K562 (cell line): Measurements from ENCODE around the gene MYO15A. TPM values are rescaled to one million over a fixed set of nuclear protein-coding genes. Genes with fewer than 3 reads are reported as not detected.

ENCODE experiments used
- ATAC-seq: fragments of 200-7000 bp; cut with Tn5 transposase; 3 replicates; pipeline ENCODE4 v1.9.1; 2020; ENCODE audit warnings: moderate library complexity
- BruUV-seq: library from RNA; stranded (reverse); fragments of 400-500 nt; replicated peaks from 2 replicates; lab custom pipeline; 2021; lab: Mats Ljungman, UMichigan
- CTCF ChIA-PET: fragments of 300-600 bp; formaldehyde crosslinking; extraction: SDS; loops from one replicate; lab custom pipeline; 2021; ENCODE audit warnings: low intra/inter-chr PET ratio; lab: Yijun Ruan, JAX
- POLR2A ChIA-PET: fragments of 300-600, 350-650 bp; sonication (Branson Sonifier 250); formaldehyde crosslinking; extraction: SDS; loops from one replicate; lab custom pipeline; 2021; ENCODE audit warnings: antibody characterized with exemption, inconsistent platforms; lab: Yijun Ruan, JAX
- DNase-seq, 4 experiments: peaks; one replicate each; pipeline versions ENCODE4 v3.0.0 to v3.0.0-alpha.2; 2011 to 2018; ENCODE audit warnings: low spot score in 3 of 4, mixed read lengths in 3 of 4; ENCODE audit errors: extremely low read depth in 1 of 4
- FAIRE-seq: peaks from 2 replicates; lab custom pipeline; 2011; peaks lifted over from hg19 to GRCh38; lab: Jason Lieb, UNC
- H2AFZ ChIP-seq: 2 replicates; pipeline ENCODE4 v1.6.0; 2011; ENCODE audit warnings: low read depth, low read length, control low read depth, inconsistent platforms
- H3K27ac ChIP-seq: fragments of 200-600 bp; 3 replicates; pipeline ENCODE4 v1.8.0; 2011; ENCODE audit warnings: low read depth, mild to moderate bottlenecking, control low read depth, inconsistent platforms, low read length, moderate library complexity, mixed read lengths; ENCODE audit errors: extremely low read depth
- H3K27me3 ChIP-seq, 2 experiments: fragments of 300-600 bp in 1 of 2; 2 replicates in 1 of 2; 3 replicates in 1 of 2; pipeline versions ENCODE4 v1.6.0 to v1.8.0; 2011; ENCODE audit warnings: inconsistent platforms in 2 of 2, low read length in 2 of 2, mild to moderate bottlenecking in 1 of 2, mixed read lengths in 1 of 2, moderate library complexity in 1 of 2; ENCODE audit not compliant: control insufficient read depth in 2 of 2, insufficient read depth in 2 of 2
- H3K36me3 ChIP-seq: fragments of 300-600 bp; 3 replicates; pipeline ENCODE4 v1.8.0; 2011; ENCODE audit warnings: mild to moderate bottlenecking, low read length, inconsistent platforms; ENCODE audit not compliant: control insufficient read depth, insufficient read depth
- H3K4me1 ChIP-seq, 2 experiments: fragments of 200-600 bp in 1 of 2; replicated peaks in 1 of 2; 2 replicates in 1 of 2; 3 replicates in 1 of 2; pipeline versions ENCODE4 v1.5.1 to v1.8.0; 2011; ENCODE audit warnings: inconsistent platforms in 2 of 2, low read length in 2 of 2, mild to moderate bottlenecking in 1 of 2, mixed read lengths in 1 of 2, moderate library complexity in 1 of 2; ENCODE audit not compliant: control insufficient read depth in 2 of 2, insufficient read depth in 2 of 2
- H3K4me2 ChIP-seq: 2 replicates; pipeline ENCODE4 v1.6.1; 2011; ENCODE audit warnings: low read length, control low read depth, inconsistent platforms, mixed read lengths; ENCODE audit not compliant: insufficient read depth
- H3K4me3 ChIP-seq: fragments of 200-600 bp; sonication (generic), shearing (Covaris generic); 2 replicates; pipeline ENCODE4 v1.5.1; 2016; ENCODE audit warnings: control low read depth, inconsistent platforms
- H3K79me2 ChIP-seq: fragments of 200-600 bp; 3 replicates; pipeline ENCODE4 v1.8.0; 2011; ENCODE audit warnings: low read length, inconsistent platforms; ENCODE audit not compliant: control insufficient read depth, insufficient read depth
- H3K9ac ChIP-seq, 2 experiments: 2 replicates each; pipeline versions ENCODE4 v1.6.0 to v1.6.1; 2011; ENCODE audit warnings: low read depth in 2 of 2, low read length in 2 of 2, control low read depth in 1 of 2, inconsistent platforms in 1 of 2, mild to moderate bottlenecking in 1 of 2, mixed read lengths in 1 of 2; ENCODE audit not compliant: insufficient read depth in 1 of 2
- H3K9me1 ChIP-seq: one replicate; pipeline ENCODE4 v1.6.0; 2011; ENCODE audit warnings: inconsistent platforms, mild to moderate bottlenecking, low read length, moderate library complexity; ENCODE audit not compliant: control insufficient read depth, insufficient read depth
- H3K9me3 ChIP-seq: replicated peaks from 2 replicates; pipeline ENCODE4 v1.5.1; 2011; ENCODE audit warnings: low read depth, low read length, inconsistent platforms; ENCODE audit not compliant: control insufficient read depth, insufficient read depth
- H4K20me1 ChIP-seq: replicated peaks from 2 replicates; pipeline ENCODE4 v1.6.1; 2011; ENCODE audit warnings: low read length, inconsistent platforms, mixed read lengths; ENCODE audit not compliant: control insufficient read depth, insufficient read depth
- ADNP ChIP-seq: fragments of 200-800 bp; sonication (Bioruptor generic); IDR thresholded peaks from 2 replicates; pipeline ENCODE4 v1.6.1; 2016; ENCODE audit warnings: missing genetic modification characterization, missing compliant biosample characterization
- BRCA1 ChIP-seq, 2 experiments: fragments of 450-650 bp in 1 of 2; sonication (generic) in 1 of 2; formaldehyde crosslinking in 1 of 2; IDR thresholded peaks; 2 replicates each; pipeline versions ENCODE4 v1.5.0 to v1.6.1; 2017 to 2020; ENCODE audit warnings: mild to moderate bottlenecking in 1 of 2, missing genetic modification reagents in 1 of 2
- CBFB ChIP-seq: sonication (generic); formaldehyde crosslinking; IDR thresholded peaks from 2 replicates; pipeline ENCODE4 v1.4.0; 2020; ENCODE audit warnings: mild to moderate bottlenecking, missing genetic modification reagents
- ILF3 ChIP-seq: fragments of 450-650 bp; IDR thresholded peaks from 2 replicates; pipeline ENCODE4 v1.6.1; 2018; ENCODE audit warnings: antibody characterized with exemption, mild to moderate bottlenecking, moderate library complexity, borderline replicate concordance
- NFIX ChIP-seq: fragments of 250-450 bp; sonication (Bioruptor Pico); IDR thresholded peaks from 2 replicates; pipeline ENCODE4 v1.4.0; 2020; ENCODE audit warnings: low read depth, mild to moderate bottlenecking, moderate library complexity
- PHTF2 ChIP-seq: fragments of 250-450 bp; sonication (Bioruptor Pico); IDR thresholded peaks from 2 replicates; pipeline ENCODE4 v1.5.0; 2021; ENCODE audit warnings: mild to moderate bottlenecking
- PRPF4 ChIP-seq: fragments of 200-400 bp; formaldehyde crosslinking; IDR thresholded peaks from one replicate; pipeline ENCODE4 v1.6.1; 2017; ENCODE audit warnings: low read length, low read depth, mild to moderate bottlenecking; ENCODE audit not compliant: insufficient read depth, poor library complexity, severe bottlenecking
- SIX5 ChIP-seq, 2 experiments: IDR thresholded peaks; 2 replicates each; pipeline ENCODE4 v1.6.1; 2011; ENCODE audit warnings: low read length in 2 of 2, borderline replicate concordance in 1 of 2, low read depth in 1 of 2, mild to moderate bottlenecking in 1 of 2, moderate library complexity in 1 of 2; ENCODE audit not compliant: insufficient read depth in 1 of 2
- TCFL5 ChIP-seq: fragments of 250-450 bp; sonication (Bioruptor Pico); conservative IDR thresholded peaks from 2 replicates; pipeline ENCODE4 v1.6.1; 2021; ENCODE audit warnings: mild to moderate bottlenecking, moderate library complexity, matching md5 sums
- ZNF140 ChIP-seq: fragments of 250-450 bp; sonication (Bioruptor Pico); IDR thresholded peaks from 2 replicates; pipeline ENCODE4 v1.8.0; 2021; ENCODE audit warnings: moderate library complexity, mild to moderate bottlenecking, inconsistent platforms
- ZNF280A ChIP-seq: fragments of 450-650 bp; IDR thresholded peaks from 2 replicates; pipeline ENCODE4 v1.6.1; 2018; ENCODE audit warnings: mild to moderate bottlenecking, low read depth; ENCODE audit not compliant: partially characterized antibody
- ZNF764 ChIP-seq: fragments of 250-450 bp; sonication (Bioruptor Pico); IDR thresholded peaks from 2 replicates; pipeline ENCODE4 v1.4.0; 2020; ENCODE audit warnings: low read depth, mild to moderate bottlenecking, moderate library complexity
- WGBS: fragments of 100-300 bp; shearing (Covaris generic); methylation state at CpG from one replicate; pipeline ENCODE4 v1.1.6; 2016; ENCODE audit warnings: low coverage, mixed read lengths; ENCODE audit not compliant: insufficient coverage; ENCODE audit errors: missing lambda C conversion rate; 5-methylcytosine and 5-hydroxymethylcytosine counted together
- in situ Hi-C: fragments of 300-500 bp; cut with MboI; formaldehyde crosslinking; loops from 4 replicates; pipeline ENCODE4 v1.15.0; 2018; ENCODE audit warnings: inconsistent platforms, mixed read lengths
- intact Hi-C: fragments of 100-400 bp; cut with micrococcal nuclease; formaldehyde crosslinking; loops from 2 replicates; pipeline ENCODE4 v1.14.2; 2022
- polyA plus RNA-seq, 8 experiments: library from polyadenylated mRNA; depleted of rRNA in 4 of 8; stranded (reverse) in 5 of 8; unstranded in 3 of 8; fragments of >200 nt; fragmentation: Nextera tagmentation in 2 of 8; fragmentation: Illumina TruSeq in 1 of 8; extraction: Ambion mirVana in 2 of 8; extraction: Trizol in 1 of 8; gene quantifications; 2 replicates each; pipeline versions ENCODE4 v1.2.1 to v1.2.3, GENCODE V29; 2011 to 2014; ENCODE audit warnings: inconsistent platforms in 1 of 8, missing spikeins in 1 of 8
- total RNA-seq, 7 experiments: library from RNA; depleted of rRNA in 6 of 7; stranded (reverse); fragments of >200 nt in 6 of 7; fragmentation: Illumina TruSeq in 2 of 7; extraction: Trizol in 2 of 7; gene quantifications; 2 replicates each; pipeline versions ENCODE4 v1.2.1 to v1.2.3, GENCODE V29; 2011 to 2021; ENCODE audit warnings: low replicate concordance in 1 of 7

Gene MYO15A
- total and polyA plus RNA-seq, 9 of the 15 experiments (the other 6 are each of a cell fraction or from before 2014, with no cell fraction given): 0.05 to 0.88 (median 0.14) TPM; not detected in 1

GRCh38 chr17:18102640-18103039 lies 5.9 kb upstream of the MYO15A start:
- no peak overlapping the region; a peak in 1 of 4 replicates for H3K9ac ChIP-seq
- WGBS: 94% methylated on average over 2 of the region's 3 CpGs
- TF ChIP-seq ZNF140 (CRISPR knock-in tag) (no peak), TCFL5 (CRISPR knock-in tag) (no peak), PHTF2 (CRISPR knock-in tag) (no peak), ZNF280A (no peak), NFIX (CRISPR knock-in tag) (no peak), PRPF4 (no peak), ADNP (tag) (no peak), ZNF764 (no peak), CBFB (CRISPR knock-in tag) (no peak), ILF3 (no peak), SIX5 (IDR thresholded peaks at IDR 0.05; ENCODE audit: borderline replicate concordance in 1 of 2, insufficient read depth in 1 of 2, low read depth in 1 of 2, low read length in 2 of 2) (no peak), BRCA1 (IDR thresholded peaks at IDR 0.05) (no peak), BRCA1 (CRISPR knock-in tag; IDR thresholded peaks at IDR 0.05) (no peak)
- H4K20me1 ChIP-seq: no peaks in the 10 kb centered on the region
- no peaks in the 10 kb centered on the region for H3K9me1 ChIP-seq
- CTCF ChIA-PET: no interaction called here
- no peak for DNase-seq
- no peaks in the 10 kb centered on the region for H3K27me3 ChIP-seq
- no peak overlapping the region for H3K4me2 ChIP-seq
- in situ Hi-C loops: no loop called here
- no peak overlapping the region for H2AFZ ChIP-seq
- no TSS peak for BruUV-seq
- H3K4me3 ChIP-seq: no peak overlapping the region
- FAIRE-seq: no peak
- no peaks in the 10 kb centered on the region for H3K9me3 ChIP-seq
- no peak overlapping the region for H3K27ac ChIP-seq
- H3K4me1 ChIP-seq: no peaks in the 10 kb centered on the region; a peak in 1 of 5 replicates
- POLR2A ChIA-PET: interaction anchor here (0.6 to 0.7 kb wide), 4 partner anchors 13 to 752 kb away, joined by 3 read pairs; no protein-coding TSS in a partner anchor
- ATAC-seq: no peak; the same call in 2 of the 3 replicates
- H3K36me3 ChIP-seq: peaks cover 45% of the 10 kb centered on the region; the same call in 2 of the 3 replicates
- H3K79me2 ChIP-seq: no peaks in the 10 kb centered on the region
- intact Hi-C loops: no loop called here
